GM21619 (cell line): ENCODE results near the gene EPHA3.

Experiments
- ATAC-seq: cut with Tn5 transposase; IDR thresholded peaks from one replicate; pipeline ENCODE4 v1.9.1; 2021; ENCODE audit not compliant: unreplicated experiment

The EPHA3 gene

DNA sequence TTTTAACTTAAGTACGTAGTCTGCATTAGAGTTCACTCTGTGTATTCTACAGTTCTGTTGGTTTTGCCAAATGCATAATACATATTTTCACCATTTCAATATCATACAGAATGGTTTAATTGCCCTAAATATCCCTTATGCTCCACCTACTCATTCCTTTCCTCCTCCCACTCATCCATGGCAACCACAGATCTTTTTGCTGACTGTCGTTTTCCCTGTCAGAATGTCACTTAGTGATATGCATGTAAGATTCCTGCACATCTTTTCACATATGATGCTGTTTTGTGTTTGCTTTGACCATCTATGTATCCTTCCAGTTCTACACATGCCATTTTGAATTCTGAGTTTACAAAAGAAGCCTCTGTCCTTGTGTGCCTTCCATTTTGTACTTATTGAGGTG is 36.7 kb downstream of the EPHA3 start:
- ATAC-seq: no peak

GRCh38 chr3:89145995-89146394 is 38.6 kb downstream of the EPHA3 start:
- ATAC-seq: no peak

DNA sequence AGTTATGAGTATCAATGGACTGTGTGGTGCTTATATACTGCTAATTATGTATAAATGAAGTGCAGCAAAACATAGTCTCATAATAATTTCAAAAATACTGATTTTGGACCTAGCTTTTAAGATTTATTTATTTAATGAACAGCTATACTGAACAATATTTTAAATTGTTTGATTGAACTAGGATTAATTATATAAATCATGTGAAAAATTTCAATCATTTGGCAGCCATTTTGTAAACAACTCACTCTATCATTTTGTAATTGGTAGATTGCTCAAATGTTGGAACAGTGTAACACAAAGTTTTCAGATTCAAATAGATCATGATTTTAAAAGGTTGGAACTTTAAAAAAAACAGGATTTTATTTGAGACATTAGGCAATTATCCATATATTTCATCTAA is 47.0 kb downstream of the EPHA3 start:
- ATAC-seq: no peak

GRCh38 chr3:89155811-89156210 is 48.4 kb downstream of the EPHA3 start:
- ATAC-seq: no peak

DNA sequence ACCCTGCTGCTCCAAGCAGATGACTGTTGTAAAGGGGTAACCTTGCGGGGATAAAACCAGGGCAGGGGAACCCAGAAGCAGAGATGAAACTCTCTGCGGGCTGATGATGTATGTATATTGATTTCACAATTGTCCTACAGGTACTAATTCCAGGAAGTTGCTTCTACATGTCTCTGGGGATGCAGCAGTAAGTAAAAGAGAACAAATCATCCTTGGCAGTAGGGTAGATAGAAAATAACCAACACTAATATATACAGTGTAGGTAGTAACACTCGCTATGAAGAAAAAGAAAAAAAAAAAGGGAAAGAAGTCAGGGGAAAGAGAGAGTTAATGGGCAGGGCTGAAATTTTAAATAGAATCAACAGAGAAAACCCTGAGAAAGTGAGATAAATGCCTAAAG is 50.2 kb downstream of the EPHA3 start:
- ATAC-seq: no peak

DNA sequence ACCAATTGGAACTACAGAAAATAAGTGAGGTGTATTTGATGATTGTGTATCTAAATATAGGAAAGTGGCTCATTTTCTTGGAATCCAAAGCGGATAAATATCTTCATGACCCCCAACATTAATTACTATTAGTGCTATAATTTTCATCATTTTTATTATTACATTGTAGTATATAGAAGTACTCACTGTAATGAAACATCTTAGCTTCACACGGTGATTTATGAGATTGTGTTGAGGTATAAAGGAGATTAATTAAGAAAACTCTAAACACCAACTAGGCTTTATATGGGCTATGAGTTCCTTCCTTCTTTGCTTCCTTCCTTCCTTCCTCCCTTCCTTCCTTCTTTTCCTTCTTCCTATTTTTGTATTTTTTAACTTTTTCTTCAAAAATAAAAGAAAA is 52.2 kb downstream of the EPHA3 start:
- no peak for ATAC-seq

- no peak for ATAC-seq
These were observed 57.4 kb downstream of the EPHA3 start for GRCh38 chr3:89164774-89165173.

DNA sequence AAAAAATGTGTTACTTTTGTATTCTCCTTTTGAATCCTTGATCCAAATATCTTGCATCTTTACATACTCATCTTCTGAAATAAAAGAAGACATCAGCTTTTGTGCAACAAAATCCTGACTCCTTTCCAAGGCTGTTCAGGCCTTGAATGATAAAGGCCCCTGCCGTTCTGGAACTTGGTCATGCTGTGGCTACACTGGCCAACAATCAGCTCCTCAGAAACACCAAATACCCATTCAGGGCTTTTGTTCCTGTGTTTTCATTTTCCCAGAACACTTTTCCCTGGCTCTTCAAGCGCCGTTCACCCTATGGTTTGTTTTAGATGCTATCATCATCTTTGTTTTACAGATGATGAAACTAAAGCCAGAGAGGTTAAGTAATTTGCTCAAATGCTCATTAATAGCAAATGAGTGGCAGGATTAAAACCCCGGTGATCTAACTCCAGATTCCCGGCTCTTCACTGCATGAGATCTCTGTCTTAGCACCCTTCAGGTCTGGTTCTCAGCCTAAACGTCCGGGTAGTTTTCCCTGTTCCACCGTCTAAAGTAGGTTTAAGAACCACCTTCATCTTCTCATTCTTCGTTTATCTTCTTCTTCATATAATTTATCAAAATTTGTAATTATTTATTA is 58.3 kb downstream of the EPHA3 start:
- no peak for ATAC-seq

GRCh38 chr3:89171687-89172545 is 64.5 kb downstream of the EPHA3 start:
- no peak for ATAC-seq

GRCh38 chr3:89173546-89173945 is 66.1 kb downstream of the EPHA3 start:
- ATAC-seq: no peak

- ATAC-seq: peak; percentile 69
These were observed 72.1 kb downstream of the EPHA3 start for GRCh38 chr3:89179355-89180001.

GRCh38 chr3:89180334-89180733 is 72.9 kb downstream of the EPHA3 start:
- no peak for ATAC-seq

GRCh38 chr3:89182056-89182455 is 74.6 kb downstream of the EPHA3 start:
- no peak for ATAC-seq

- ATAC-seq: no peak
These were observed 77.0 kb downstream of the EPHA3 start for GRCh38 chr3:89184151-89184995.

DNA sequence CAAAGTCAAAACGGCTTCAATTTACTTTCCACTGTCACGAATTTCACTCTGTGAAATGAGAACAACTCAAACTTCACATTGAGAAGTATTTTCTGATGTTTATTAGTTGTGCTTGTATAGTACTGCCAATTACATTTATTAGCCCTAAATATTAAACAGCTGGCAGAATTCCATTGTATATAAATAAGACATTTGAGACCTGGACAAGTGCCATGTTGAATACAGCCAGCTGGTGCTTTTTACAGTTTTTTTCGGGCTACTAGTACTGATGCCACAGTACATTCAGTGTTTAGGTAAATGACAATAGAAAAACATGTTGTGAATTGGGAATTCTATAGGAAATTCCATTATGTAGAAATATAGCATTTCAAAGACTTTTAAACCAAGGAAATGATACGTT is 79.0 kb downstream of the EPHA3 start:
- no peak for ATAC-seq

DNA sequence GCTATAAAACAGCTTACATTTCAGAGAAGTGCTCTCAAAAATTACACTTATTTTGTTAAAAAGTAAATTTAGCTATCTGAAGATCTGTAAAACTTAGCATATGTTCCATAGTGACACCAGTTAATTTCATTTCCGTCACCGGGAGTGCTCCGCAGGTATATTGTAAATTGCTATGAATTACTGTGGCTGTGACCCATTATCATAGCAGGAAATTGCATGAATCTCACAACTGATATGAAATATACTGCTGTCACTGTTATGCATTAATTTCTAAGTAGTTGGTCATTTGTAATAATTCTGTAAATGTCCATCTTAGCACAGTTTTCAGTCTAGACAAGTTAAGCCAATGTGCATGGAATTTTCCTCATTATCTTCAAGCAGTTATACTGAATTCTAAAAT is 91.2 kb downstream of the EPHA3 start:
- ATAC-seq: no peak

DNA sequence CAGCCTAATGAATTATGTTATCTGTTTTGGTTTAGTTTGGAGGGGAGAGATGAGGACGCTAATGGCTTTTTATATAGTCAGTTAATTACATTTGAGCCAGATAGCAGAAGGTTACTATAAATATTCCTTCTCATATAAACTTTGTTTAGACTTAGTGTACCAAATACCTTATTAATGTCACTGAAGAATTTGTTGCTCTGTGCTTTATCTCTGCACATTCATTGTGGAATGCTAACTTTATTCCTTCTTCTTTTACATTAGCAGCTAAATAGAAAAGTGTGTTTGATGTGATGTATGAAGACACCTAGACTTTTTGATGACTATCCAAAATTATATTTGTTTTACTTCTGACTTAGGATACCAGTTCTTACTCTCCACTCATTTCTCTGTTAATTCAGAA is 105.2 kb downstream of the EPHA3 start:
- no peak for ATAC-seq

DNA sequence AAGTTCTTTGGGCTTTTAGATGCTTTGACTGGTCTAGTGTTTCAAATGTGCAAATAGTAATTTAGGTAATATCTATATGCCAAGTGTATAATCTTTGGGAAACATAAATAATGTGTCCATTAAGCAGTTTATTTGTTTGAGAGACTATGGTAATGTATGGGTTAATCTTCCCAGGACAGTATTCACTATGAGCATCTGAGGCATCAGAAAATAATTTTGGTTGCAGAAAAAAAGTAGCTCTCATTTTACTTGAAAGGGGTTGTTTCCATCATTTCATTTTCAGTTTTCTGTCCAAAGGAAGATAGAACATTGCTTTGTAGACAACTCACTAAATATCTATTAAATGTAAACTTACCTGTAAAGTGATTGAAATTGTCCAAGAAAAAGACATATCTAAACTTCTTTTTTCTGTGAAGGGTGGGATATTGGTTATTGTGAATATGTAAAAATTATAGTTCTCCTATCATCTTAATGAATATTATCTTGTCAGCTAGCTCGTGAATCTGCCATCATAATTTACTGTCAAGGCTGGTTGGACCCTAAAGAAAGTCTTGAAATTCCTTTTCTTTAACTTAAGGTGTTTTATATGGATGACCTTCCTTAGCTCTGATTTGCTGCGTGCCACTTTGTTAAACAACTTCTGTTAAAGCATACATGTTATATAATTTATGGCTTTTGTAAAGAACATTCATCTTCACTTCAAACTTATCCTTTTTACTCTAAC is 108.8 kb downstream of the EPHA3 start:
- ATAC-seq: no peak

GRCh38 chr3:89217148-89217685 is 109.8 kb downstream of the EPHA3 start:
- no peak for ATAC-seq

- no peak for ATAC-seq
These were observed 114.5 kb downstream of the EPHA3 start for GRCh38 chr3:89221924-89222323.
